Pancreas (tissue), 10 donors: Measurements from ENCODE around the gene FOXF2. TPM values are rescaled to one million over a fixed set of nuclear protein-coding genes. Genes with fewer than 3 reads are reported as not detected.

Experiments used
- ATAC-seq, 4 donors: fragments of 200-7000 bp; cut with Tn5 transposase; one replicate each; pipeline versions ENCODE4 v1.8.0 to v1.9.1; 2020; ENCODE audit warnings: mild to moderate bottlenecking in 4 of 4, moderate library complexity in 4 of 4
- DNase-seq, 6 donors: peaks; one replicate each; pipeline ENCODE4 v3.0.0-alpha.2; 2020
- FAIRE-seq: peaks from 2 replicates; lab custom pipeline; 2012; peaks lifted over from hg19 to GRCh38; lab: Jason Lieb, UNC
- H3K27ac ChIP-seq, 4 donors: fragments of 200-600 bp; sonication (generic); 1 replicate in 3 of 4; 2 replicates in 1 of 4; pipeline versions ENCODE4 v1.5.0 to v1.8.0; 2020
- H3K27me3 ChIP-seq, 4 donors: fragments of 200-600 bp; one replicate each; pipeline ENCODE4 v1.8.0; 2021
- H3K36me3 ChIP-seq, 3 donors: fragments of 200-600 bp; sonication (generic) in 1 of 3; one replicate each; pipeline versions ENCODE4 v1.5.0 to v1.8.0; 2020 to 2021
- H3K4me1 ChIP-seq, 3 donors: fragments of 200-600 bp; one replicate each; pipeline ENCODE4 v1.8.0; 2021
- H3K4me3 ChIP-seq, 4 donors: fragments of 200-600 bp; sonication (generic) in 2 of 4; one replicate each; pipeline versions ENCODE4 v1.5.0 to v1.8.0; 2020 to 2021
- H3K9me3 ChIP-seq, 4 donors: fragments of 200-600 bp; one replicate each; pipeline ENCODE4 v1.8.0; 2021
- WGBS, 2 donors: extraction: QIAGEN DNeasy Blood & Tissue Kit; methylation state at CpG; one replicate each; pipeline ENCODE4 v1.1.7; 2013; 5-methylcytosine and 5-hydroxymethylcytosine counted together
- intact Hi-C, 3 donors: fragments of 100-400 bp; cut with DNase I; formaldehyde crosslinking; loops; one replicate each; pipeline versions ENCODE4 v1.11.1 to v1.14.2; 2022
- polyA plus RNA-seq, 2 donors: library from polyadenylated mRNA; stranded (reverse); fragments of 200-250 nt; gene quantifications; one replicate each; pipeline ENCODE4 v1.2.3, GENCODE V29; 2013
- total RNA-seq, 6 donors: library from RNA; stranded (reverse); fragmentation: NEBNext Ultra II Directional in 4 of 6; extraction: Animal tissue kit (Norgen Biotek cat#: 25700) in 4 of 6; gene quantifications; one replicate each; pipeline versions ENCODE4 v1.2.1 to v1.2.4, GENCODE V29; 2021 to 2023
- TF ChIP-seq, protein P1 (sequence below), 4 donors: fragments of 200-600 bp; sonication (generic) in 3 of 4; IDR thresholded peaks; one replicate each; pipeline versions ENCODE4 v1.5.0 to v1.8.0; 2021; ENCODE audit warnings: antibody characterized with exemption in 4 of 4
- donor health status: healthy with polysubstance abuse.
- donor health status: DM: no; HTN: no; CAD: no; lungs with moderate emphysema.
- donor health status: DM: no; HTN: no; CAD: no.
- donor health status: control.
- donor health status: control.
- donor health status: Bipolar disorder and iron deficiency.
- donor health status: DM: yes; HTN: yes; CAD: no.
- donor health status: DM: no; HTN: no; CAD: no.
- donor health status: DM: no; HTN: no; CAD: no.
- donor health status: DM: yes; HTN: yes; CAD: no.

FOXF2 gene
- total and polyA plus RNA-seq, 8 donors: 0.12 to 0.90 (median 0.35) TPM

DNA sequence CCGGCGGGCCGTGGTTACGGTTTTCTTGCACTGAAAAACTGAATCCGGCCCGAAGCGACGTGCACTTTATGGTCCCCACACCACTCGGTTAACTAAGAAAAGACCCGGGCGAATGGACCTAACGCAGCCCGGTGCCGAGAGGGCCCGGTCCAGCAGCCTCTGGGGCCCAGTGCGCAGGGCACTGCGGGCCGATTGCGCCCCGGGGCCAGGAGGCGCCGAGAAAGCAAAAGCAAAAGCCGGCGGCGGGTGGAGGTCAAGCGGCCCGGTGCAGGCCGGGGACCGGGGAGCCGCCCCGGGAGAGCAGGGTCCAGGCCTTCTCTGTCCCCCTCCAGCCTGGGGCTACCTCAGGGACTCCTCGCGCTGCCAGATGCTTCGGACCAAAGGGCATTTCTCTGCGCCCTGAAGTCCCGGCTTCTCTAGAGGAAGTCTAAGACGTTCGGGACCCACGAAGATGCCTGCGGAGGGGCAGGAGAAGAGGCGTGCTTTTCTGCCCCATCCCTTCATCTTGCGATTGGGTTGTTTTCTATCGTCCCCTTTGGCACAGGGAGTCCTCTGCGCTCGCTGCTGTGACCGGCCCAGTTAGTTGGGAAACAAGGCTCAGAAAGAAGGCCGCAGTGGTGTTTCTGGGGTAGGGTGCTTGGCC lies 4.4 kb downstream of the FOXF2 start:
- peaks cover 0 to 4% (median 0%) of the 10 kb centered on the region in 3 donors for H3K4me1 ChIP-seq
- intact Hi-C loops: loop anchor here in 1 of 3 donors (10.0 kb wide), 1 partner anchor 799 kb away; no protein-coding TSS in a partner anchor
- WGBS, 2 donors: 7 to 8% methylated on average over 42 to 47 of the region's 47 CpGs
- TF ChIP-seq, protein P1, sequence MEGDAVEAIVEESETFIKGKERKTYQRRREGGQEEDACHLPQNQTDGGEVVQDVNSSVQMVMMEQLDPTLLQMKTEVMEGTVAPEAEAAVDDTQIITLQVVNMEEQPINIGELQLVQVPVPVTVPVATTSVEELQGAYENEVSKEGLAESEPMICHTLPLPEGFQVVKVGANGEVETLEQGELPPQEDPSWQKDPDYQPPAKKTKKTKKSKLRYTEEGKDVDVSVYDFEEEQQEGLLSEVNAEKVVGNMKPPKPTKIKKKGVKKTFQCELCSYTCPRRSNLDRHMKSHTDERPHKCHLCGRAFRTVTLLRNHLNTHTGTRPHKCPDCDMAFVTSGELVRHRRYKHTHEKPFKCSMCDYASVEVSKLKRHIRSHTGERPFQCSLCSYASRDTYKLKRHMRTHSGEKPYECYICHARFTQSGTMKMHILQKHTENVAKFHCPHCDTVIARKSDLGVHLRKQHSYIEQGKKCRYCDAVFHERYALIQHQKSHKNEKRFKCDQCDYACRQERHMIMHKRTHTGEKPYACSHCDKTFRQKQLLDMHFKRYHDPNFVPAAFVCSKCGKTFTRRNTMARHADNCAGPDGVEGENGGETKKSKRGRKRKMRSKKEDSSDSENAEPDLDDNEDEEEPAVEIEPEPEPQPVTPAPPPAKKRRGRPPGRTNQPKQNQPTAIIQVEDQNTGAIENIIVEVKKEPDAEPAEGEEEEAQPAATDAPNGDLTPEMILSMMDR (IDR thresholded peaks at IDR 0.05): no peak
- no peak for FAIRE-seq
- DNase-seq: no peak
- H3K27ac ChIP-seq: no peak overlapping the region
- no peaks in the 10 kb centered on the region for H3K9me3 ChIP-seq
- no peaks in the 10 kb centered on the region for H3K36me3 ChIP-seq
- ATAC-seq: peak in 2 of 4 donors; percentile 16 to 30
- H3K4me3 ChIP-seq: peak overlapping the region in 1 of 4 donors; percentile 29
- H3K27me3 ChIP-seq: peaks cover 0 to 41% (median 17%) of the 10 kb centered on the region in 4 donors

DNA sequence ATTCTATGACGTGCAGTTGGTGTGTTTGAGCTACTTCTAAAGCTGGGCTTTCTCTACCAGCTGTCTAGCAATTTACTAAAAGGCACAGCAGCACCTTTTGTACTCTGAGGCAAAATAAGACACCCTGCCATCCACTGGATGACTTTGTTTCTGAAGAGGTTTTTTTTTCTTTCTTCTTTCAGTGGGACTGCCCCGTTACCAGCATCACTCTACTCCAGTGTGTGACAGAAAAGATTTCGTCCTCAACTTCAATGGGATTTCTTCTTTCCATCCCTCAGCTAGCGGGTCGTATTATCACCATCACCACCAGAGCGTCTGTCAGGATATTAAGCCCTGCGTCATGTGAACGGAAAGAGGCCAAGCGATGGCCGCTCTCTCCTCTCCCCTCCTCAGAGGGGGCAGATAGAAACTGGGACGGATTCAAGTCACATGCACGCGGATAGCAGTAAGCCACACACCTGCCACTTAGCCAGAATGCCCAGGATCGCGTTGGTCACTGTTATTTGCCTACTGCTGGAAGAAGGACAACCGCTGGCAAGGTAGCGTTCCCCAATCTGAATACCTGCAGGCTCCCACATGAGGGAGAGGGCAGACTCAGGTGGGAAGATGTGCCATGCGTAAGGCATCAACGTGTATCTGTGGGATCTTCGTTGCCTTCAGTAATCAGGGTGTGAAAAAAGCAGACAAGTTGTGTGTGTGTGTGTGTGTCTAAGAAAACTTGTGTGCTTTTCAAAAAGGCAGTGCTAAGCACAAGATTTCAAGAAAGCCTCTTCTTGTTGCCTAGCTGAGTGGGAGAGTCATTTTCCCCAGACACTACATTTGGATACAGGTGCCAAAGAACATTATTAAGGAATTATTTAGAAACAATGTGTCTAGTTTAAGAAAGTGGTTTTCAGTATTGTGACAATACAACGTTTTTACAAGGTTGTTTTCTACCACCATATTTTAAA lies 5.4 kb downstream of the FOXF2 start:
- intact Hi-C loops: loop anchor here in 1 of 3 donors (10.0 kb wide), 1 partner anchor 800 kb away; no protein-coding TSS in a partner anchor
- DNase-seq (no peak), FAIRE-seq (no peak), ATAC-seq (no peak)
- 22 to 29% methylated on average over 21 of the region's 21 CpGs for WGBS, 2 donors
- Histone ChIP-seq H3K9me3 (no peaks in the 10 kb centered on the region), H3K4me1 (peaks cover 0 to 4% (median 0%) of the 10 kb centered on the region in 3 donors), H3K27ac (no peak overlapping the region), H3K4me3 (no peak overlapping the region), H3K27me3 (peaks cover 0 to 41% (median 15%) of the 10 kb centered on the region in 4 donors), H3K36me3 (no peaks in the 10 kb centered on the region)
- TF ChIP-seq, protein P1 (IDR thresholded peaks at IDR 0.05): no peak

DNA sequence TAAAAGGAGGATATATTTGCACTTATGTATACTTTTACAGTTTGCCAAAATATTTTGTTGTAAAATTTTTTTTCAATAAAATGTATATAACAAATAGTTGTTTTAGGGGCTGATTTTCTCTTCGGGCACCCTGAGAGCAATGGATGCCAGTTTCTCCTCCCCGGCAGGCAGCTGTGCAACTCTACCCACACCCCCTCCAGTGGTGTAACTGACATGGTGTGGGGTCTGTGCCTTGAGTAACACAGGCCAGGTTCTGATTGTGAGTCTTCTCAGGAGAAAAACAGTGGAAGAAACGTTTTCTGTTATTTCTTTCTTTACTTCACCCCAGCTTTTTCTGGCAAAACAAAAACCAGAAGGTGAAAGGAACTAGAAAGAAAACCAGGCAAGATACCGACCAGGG lies 6.1 kb downstream of the FOXF2 start:
- 37 to 47% methylated on average over 4 of the region's 4 CpGs for WGBS, 2 donors
- ATAC-seq (no peak), FAIRE-seq (no peak), DNase-seq (no peak)
- Histone ChIP-seq H3K4me1 (peaks cover 0 to 3% (median 0%) of the 10 kb centered on the region in 3 donors), H3K27ac (no peak overlapping the region), H3K36me3 (no peaks in the 10 kb centered on the region), H3K27me3 (peaks cover 0 to 36% (median 15%) of the 10 kb centered on the region in 4 donors), H3K9me3 (no peaks in the 10 kb centered on the region), H3K4me3 (no peak overlapping the region)
- TF ChIP-seq, protein P1 (IDR thresholded peaks at IDR 0.05): no peak
- intact Hi-C loops: loop anchor here in 1 of 3 donors (10.0 kb wide), 1 partner anchor 801 kb away; no protein-coding TSS in a partner anchor

DNA sequence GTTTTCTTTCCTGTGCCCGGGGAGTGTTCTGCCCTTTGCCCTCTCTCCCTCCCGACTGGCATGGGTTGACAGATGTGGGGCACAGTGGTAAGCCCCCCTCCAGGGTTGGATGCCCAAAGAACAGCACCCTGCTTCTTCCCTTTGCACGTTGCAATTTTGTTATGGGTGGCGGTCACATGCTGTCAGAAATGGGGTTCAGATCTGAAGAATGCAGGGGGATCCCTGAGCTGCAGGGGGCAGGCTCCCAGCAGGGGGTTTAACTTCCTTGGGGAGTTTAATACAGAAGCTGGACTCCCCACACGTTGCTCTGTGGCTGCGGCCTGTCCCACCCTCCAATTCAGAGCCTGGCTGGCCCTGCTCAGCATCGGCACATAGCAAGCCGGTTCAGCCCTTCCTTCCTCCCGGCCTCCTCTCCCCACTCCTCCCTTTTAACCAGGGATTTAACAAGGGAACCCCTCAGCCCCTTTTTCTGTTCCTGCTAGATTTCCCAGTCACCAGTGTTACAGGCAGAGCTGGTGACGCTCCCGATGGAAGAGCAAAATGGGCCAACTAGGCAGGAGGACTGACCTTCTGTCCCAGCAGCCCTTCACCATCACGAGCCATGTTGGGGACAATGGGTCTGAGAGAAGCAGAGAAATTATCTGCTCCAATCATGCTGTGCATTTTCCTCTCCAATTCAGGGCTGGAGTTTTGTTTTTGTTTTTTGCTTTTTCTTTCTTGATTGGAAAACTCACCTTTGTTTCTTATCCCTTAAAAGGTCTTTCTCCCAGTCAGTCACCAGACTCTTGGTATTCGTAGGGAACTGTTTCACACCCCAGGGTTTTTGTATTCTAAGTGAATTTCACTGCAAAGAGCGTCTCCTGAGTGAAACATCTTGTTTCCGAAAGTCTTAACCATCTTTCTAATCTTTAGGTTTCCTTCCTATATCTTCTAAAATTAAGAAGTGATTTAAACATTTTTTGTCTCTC lies 6.8 kb downstream of the FOXF2 start:
- Histone ChIP-seq H3K27me3 (peaks cover 0 to 32% (median 12%) of the 10 kb centered on the region in 4 donors), H3K27ac (no peak overlapping the region), H3K36me3 (no peaks in the 10 kb centered on the region), H3K9me3 (no peaks in the 10 kb centered on the region), H3K4me1 (no peaks in the 10 kb centered on the region), H3K4me3 (no peak overlapping the region)
- FAIRE-seq (no peak), DNase-seq (no peak), ATAC-seq (no peak)
- intact Hi-C loops: loop anchor here in 1 of 3 donors (10.0 kb wide), 1 partner anchor 801 kb away; no protein-coding TSS in a partner anchor
- 46 to 58% methylated on average over 15 of the region's 15 CpGs for WGBS, 2 donors
- TF ChIP-seq, protein P1 (IDR thresholded peaks at IDR 0.05): no peak
